ENCODE results near the gene BRCA2. TPM values are rescaled to one million over a fixed set of nuclear protein-coding genes. Genes with fewer than 3 reads are reported as not detected.

Gene BRCA2
- total and polyA plus RNA-seq, 2 donors (not counting 1 experiment from before 2014, with no cell fraction given), result 1.2 to 6.0 TPM

DNA sequence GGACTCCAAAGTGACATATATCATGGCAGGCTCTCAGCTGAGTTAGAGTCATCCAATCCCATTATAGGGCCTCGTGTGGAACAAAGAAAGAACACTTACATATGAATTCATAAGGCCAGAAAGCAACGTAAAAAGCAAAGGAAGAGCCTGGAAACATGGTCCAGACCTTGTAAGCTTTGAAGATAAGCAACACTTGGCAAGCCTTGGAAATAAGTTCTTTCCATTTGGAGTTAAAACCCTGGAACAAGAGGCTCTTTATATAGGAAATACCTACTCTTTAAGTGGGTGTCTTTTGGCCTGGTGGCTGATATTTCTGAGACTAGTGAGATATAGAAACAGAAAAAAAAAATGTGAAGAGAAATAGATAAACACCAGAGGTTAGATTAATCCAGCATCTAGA is 49.6 kb upstream of the BRCA2 start:
- intact Hi-C loops (cut with micrococcal nuclease), result loop anchor here (5.0 kb wide), 1 partner anchor 47 kb away; no protein-coding TSS in a partner anchor
- H3K79me2 ChIP-seq (ENCODE audit: control insufficient read depth, insufficient read depth, low read length), result no peaks in the 10 kb centered on the region
- H3K4me1 ChIP-seq (ENCODE audit: control insufficient read depth in 2 of 2, insufficient read depth in 2 of 2, low read length in 2 of 2), result no peaks in the 10 kb centered on the region
- no peak overlapping the region for H3K4me2 ChIP-seq (replicated peaks; ENCODE audit: low read depth, low read length, poor library complexity, severe bottlenecking)
- H3K36me3 ChIP-seq (replicated peaks in 1 of 2; ENCODE audit: control extremely low read depth in 1 of 2, control insufficient read depth in 1 of 2, extremely low read depth in 1 of 2, insufficient read depth in 2 of 2, low read length in 1 of 2), result no peaks in the 10 kb centered on the region
- H2AFZ ChIP-seq (ENCODE audit: insufficient read depth, low read depth, low read length, poor library complexity, severe bottlenecking), result no peak overlapping the region
- H3K4me3 ChIP-seq (ENCODE audit: control extremely low read depth in 1 of 5, extremely low read depth in 1 of 5, insufficient read depth in 1 of 5, low read depth in 2 of 5, low read length in 4 of 5), result no peak overlapping the region
- CTCF ChIA-PET, result interaction anchor here (1.0 kb wide), 1 partner anchor 50 kb away, joined by 3 read pairs; no protein-coding TSS in a partner anchor
- H3K9ac ChIP-seq (ENCODE audit: low read length), result no peak overlapping the region
- Mint-ChIP-seq H3K27me3 (no peaks in the 10 kb centered on the region), H3K9me3 (ENCODE audit: insufficient read depth) (no peaks in the 10 kb centered on the region), H3K27ac (no peak overlapping the region), H3K4me3 (no peak overlapping the region), H3K4me1 (no peaks in the 10 kb centered on the region)
- POLR2A ChIA-PET, result no interaction called here
- no peaks in the 10 kb centered on the region for H3K9me3 ChIP-seq (ENCODE audit: control extremely low read depth in 1 of 3, control insufficient read depth in 2 of 3, insufficient read depth in 1 of 3, low read length in 2 of 3)
- no peak for DNase-seq
- H4K20me1 ChIP-seq (ENCODE audit: control insufficient read depth, insufficient read depth, low read length, poor library complexity, severe bottlenecking), result no peaks in the 10 kb centered on the region
- no peaks in the 10 kb centered on the region for H3K27me3 ChIP-seq (replicated peaks in 1 of 4; ENCODE audit: control extremely low read depth in 1 of 4, control insufficient read depth in 3 of 4, insufficient read depth in 4 of 4, low read length in 3 of 4)
- ATAC-seq (ENCODE audit: low read depth), result no peak
- no peak overlapping the region for H3K27ac ChIP-seq (ENCODE audit: low read length in 2 of 2)
- no CpG with 5 or more reads among the region's 2 CpGs for WGBS (ENCODE audit: insufficient coverage)
- TF ChIP-seq, protein P1, sequence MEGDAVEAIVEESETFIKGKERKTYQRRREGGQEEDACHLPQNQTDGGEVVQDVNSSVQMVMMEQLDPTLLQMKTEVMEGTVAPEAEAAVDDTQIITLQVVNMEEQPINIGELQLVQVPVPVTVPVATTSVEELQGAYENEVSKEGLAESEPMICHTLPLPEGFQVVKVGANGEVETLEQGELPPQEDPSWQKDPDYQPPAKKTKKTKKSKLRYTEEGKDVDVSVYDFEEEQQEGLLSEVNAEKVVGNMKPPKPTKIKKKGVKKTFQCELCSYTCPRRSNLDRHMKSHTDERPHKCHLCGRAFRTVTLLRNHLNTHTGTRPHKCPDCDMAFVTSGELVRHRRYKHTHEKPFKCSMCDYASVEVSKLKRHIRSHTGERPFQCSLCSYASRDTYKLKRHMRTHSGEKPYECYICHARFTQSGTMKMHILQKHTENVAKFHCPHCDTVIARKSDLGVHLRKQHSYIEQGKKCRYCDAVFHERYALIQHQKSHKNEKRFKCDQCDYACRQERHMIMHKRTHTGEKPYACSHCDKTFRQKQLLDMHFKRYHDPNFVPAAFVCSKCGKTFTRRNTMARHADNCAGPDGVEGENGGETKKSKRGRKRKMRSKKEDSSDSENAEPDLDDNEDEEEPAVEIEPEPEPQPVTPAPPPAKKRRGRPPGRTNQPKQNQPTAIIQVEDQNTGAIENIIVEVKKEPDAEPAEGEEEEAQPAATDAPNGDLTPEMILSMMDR (IDR thresholded peaks at IDR 0.05), result no peak
- no peak for TF ChIP-seq EZH2 (IDR thresholded peaks at IDR 0.05; ENCODE audit: borderline replicate concordance, insufficient read depth, low read depth, low read length, poor library complexity, severe bottlenecking)

DNA sequence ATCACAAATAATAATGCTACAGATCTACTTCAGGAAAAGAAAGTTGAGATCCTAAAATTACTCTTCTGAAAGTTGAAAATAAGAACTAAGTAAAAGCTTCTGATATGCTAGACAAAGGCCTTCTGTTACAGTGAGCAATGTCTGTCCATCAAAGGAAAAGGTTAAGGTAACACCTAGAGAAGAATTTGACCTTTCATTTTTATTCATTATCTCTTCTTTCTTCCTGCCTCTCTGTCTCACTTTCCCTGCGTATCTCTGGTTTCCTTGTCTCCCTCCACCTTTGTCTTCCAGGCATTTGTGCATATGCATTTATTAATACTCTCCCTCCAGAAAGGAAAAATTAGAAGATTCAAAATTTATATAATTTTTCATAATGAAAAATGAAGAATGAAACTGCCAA is 49.2 kb upstream of the BRCA2 start:
- CTCF ChIA-PET, result interaction anchor here (1.0 kb wide), 1 partner anchor 50 kb away, joined by 3 read pairs; no protein-coding TSS in a partner anchor
- Histone ChIP-seq H3K4me3 (ENCODE audit: control extremely low read depth in 1 of 5, extremely low read depth in 1 of 5, insufficient read depth in 1 of 5, low read depth in 2 of 5, low read length in 4 of 5) (no peak overlapping the region), H3K4me1 (ENCODE audit: control insufficient read depth in 2 of 2, insufficient read depth in 2 of 2, low read length in 2 of 2) (no peaks in the 10 kb centered on the region), H3K36me3 (replicated peaks in 1 of 2; ENCODE audit: control extremely low read depth in 1 of 2, control insufficient read depth in 1 of 2, extremely low read depth in 1 of 2, insufficient read depth in 2 of 2, low read length in 1 of 2) (no peaks in the 10 kb centered on the region), H3K79me2 (ENCODE audit: control insufficient read depth, insufficient read depth, low read length) (no peaks in the 10 kb centered on the region), H3K27ac (ENCODE audit: low read length in 2 of 2) (no peak overlapping the region), H2AFZ (ENCODE audit: insufficient read depth, low read depth, low read length, poor library complexity, severe bottlenecking) (no peak overlapping the region), H3K9ac (ENCODE audit: low read length) (no peak overlapping the region), H3K9me3 (ENCODE audit: control extremely low read depth in 1 of 3, control insufficient read depth in 2 of 3, insufficient read depth in 1 of 3, low read length in 2 of 3) (no peaks in the 10 kb centered on the region), H4K20me1 (ENCODE audit: control insufficient read depth, insufficient read depth, low read length, poor library complexity, severe bottlenecking) (no peaks in the 10 kb centered on the region), H3K4me2 (replicated peaks; ENCODE audit: low read depth, low read length, poor library complexity, severe bottlenecking) (no peak overlapping the region), H3K27me3 (replicated peaks in 1 of 4; ENCODE audit: control extremely low read depth in 1 of 4, control insufficient read depth in 3 of 4, insufficient read depth in 4 of 4, low read length in 3 of 4) (no peaks in the 10 kb centered on the region)
- intact Hi-C loops (cut with micrococcal nuclease), result loop anchor here (5.0 kb wide), 1 partner anchor 46 kb away; no protein-coding TSS in a partner anchor
- no peaks in the 10 kb centered on the region for H3K4me1 Mint-ChIP-seq
- H3K9me3 Mint-ChIP-seq (ENCODE audit: insufficient read depth), result no peaks in the 10 kb centered on the region
- no CpG with 5 or more reads among the region's 1 CpG for WGBS (ENCODE audit: insufficient coverage)
- no peak overlapping the region for H3K4me3 Mint-ChIP-seq
- no peak for DNase-seq
- no peak overlapping the region for H3K27ac Mint-ChIP-seq
- TF ChIP-seq, protein P1 (IDR thresholded peaks at IDR 0.05), result no peak
- no peak for TF ChIP-seq EZH2 (IDR thresholded peaks at IDR 0.05; ENCODE audit: borderline replicate concordance, insufficient read depth, low read depth, low read length, poor library complexity, severe bottlenecking)
- POLR2A ChIA-PET, result no interaction called here
- ATAC-seq (ENCODE audit: low read depth), result no peak
- no peaks in the 10 kb centered on the region for H3K27me3 Mint-ChIP-seq

Measured in B cell (primary cell).